ENCODE results near the gene PNMT. TPM values are rescaled to one million over a fixed set of nuclear protein-coding genes. Genes with fewer than 3 reads are reported as not detected.

Gene PNMT
- total and polyA plus RNA-seq, 2 of the 13 experiments (the other 11 are each of a cell fraction or from before 2014, with no cell fraction given), result 0.25 TPM; not detected in 1

DNA sequence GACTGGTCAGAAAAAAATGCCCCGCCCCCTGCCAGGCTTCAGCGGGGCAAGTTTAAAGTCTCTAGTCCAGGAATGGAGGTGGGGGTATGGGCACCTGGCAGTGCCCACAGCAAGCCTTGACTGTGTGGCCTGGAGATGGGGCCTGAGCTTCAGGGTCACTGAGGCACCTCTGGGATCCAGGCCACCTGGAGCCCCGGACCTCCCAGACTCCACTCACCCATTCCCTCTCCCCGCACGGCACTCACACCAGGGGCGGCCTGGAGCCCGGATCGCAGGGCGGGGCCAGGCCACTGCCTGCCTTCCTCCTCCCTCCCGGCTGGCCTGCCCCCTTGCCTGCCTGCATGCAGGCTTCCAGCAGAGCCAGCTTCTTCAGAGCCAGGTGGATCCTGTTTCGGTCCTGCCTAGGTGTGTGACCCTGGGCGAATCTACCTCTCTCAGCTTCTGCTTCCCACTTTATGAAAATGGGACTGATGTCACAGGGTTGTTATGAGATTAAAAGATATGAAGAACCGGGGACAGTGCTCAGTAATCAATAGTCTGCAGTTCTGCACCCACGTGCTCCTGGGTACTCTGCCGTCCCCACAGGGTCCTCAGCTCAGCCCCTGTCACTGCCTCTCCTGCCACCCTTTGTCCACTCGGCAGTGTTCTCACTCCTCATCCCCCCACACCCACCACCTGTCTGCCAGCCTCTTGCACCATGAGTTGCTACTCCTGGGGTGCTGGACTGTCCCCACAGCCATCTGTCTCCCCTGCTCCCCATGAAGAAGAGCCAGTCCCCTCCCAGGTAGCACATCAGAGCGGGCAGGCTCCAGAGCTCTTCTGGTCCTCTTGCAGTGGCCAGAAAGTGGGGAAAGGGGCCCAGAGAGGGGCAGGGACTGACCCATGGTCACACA is 4.3 kb upstream of the PNMT start (continued):
- TF ChIP-seq, protein P1, sequence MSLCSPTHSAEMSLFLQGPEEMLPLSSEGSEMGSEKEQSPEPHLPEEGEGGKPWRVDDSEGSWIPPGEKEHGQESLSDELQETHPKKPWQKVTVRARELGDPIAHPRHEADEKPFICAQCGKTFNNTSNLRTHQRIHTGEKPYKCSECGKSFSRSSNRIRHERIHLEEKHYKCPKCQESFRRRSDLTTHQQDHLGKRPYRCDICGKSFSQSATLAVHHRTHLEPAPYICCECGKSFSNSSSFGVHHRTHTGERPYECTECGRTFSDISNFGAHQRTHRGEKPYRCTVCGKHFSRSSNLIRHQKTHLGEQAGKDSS (CRISPR knock-in tag; IDR thresholded peaks at IDR 0.05; ENCODE audit: borderline replicate concordance, low read depth), result no peak; the same call in 1 of the 2 replicates
- TF ChIP-seq ZNF230 (CRISPR knock-in tag; IDR thresholded peaks at IDR 0.05) (no peak), ZNF629 (CRISPR knock-in tag; conservative IDR thresholded peaks at IDR 0.05) (peak; percentile 93), HNRNPUL1 (IDR thresholded peaks at IDR 0.05; ENCODE audit: low read depth, low read length) (no peak), ZMYM3 (CRISPR knock-in tag; IDR thresholded peaks at IDR 0.05) (peak; percentile 47), YEATS4 (CRISPR knock-in tag; IDR thresholded peaks at IDR 0.05; ENCODE audit: borderline replicate concordance) (no peak), ZMYM4 (CRISPR knock-in tag; IDR thresholded peaks at IDR 0.05) (no peak), ZNF790 (CRISPR knock-in tag; IDR thresholded peaks at IDR 0.05; ENCODE audit: borderline replicate concordance) (no peak), GATAD2A (CRISPR knock-in tag; IDR thresholded peaks at IDR 0.05) (no peak), ZNF788 (CRISPR knock-in tag; IDR thresholded peaks at IDR 0.05; ENCODE audit: borderline replicate concordance) (peak; percentile 36; the same call in 1 of the 2 replicates), MXD4 (CRISPR knock-in tag; IDR thresholded peaks at IDR 0.05) (peak; percentile 59; the same call in 1 of the 2 replicates), ZFP37 (CRISPR knock-in tag; IDR thresholded peaks at IDR 0.05; ENCODE audit: borderline replicate concordance) (no peak), ZNF547 (CRISPR knock-in tag; IDR thresholded peaks at IDR 0.05) (peak; percentile 68; the same call in 1 of the 2 replicates), HDAC1 (CRISPR knock-in tag; IDR thresholded peaks at IDR 0.05) (no peak), ERF (CRISPR knock-in tag; IDR thresholded peaks at IDR 0.05) (0 out of 2 replicates have a peak, but pooled peaks have one; percentile 21), SNRNP70 (IDR thresholded peaks at IDR 0.05; ENCODE audit: low read depth, low read length) (no peak), MXI1 (IDR thresholded peaks at IDR 0.05; ENCODE audit: borderline replicate concordance, low read depth, low read length) (peak; percentile 32; the same call in 1 of the 3 replicates), NFE2L1 (CRISPR knock-in tag; IDR thresholded peaks at IDR 0.05; ENCODE audit: borderline replicate concordance) (peak; percentile 27; the same call in 1 of the 2 replicates), ZNF720 (CRISPR knock-in tag; IDR thresholded peaks at IDR 0.05) (no peak), ZNF558 (CRISPR knock-in tag; IDR thresholded peaks at IDR 0.05; ENCODE audit: borderline replicate concordance) (no peak), TBX2 (CRISPR knock-in tag; IDR thresholded peaks at IDR 0.05; ENCODE audit: borderline replicate concordance) (0 out of 2 replicates have a peak, but pooled peaks have one; percentile 21), SRSF4 (IDR thresholded peaks at IDR 0.05; ENCODE audit: low read depth, low read length, poor library complexity, severe bottlenecking) (no peak)
- TF ChIP-seq, protein P2, sequence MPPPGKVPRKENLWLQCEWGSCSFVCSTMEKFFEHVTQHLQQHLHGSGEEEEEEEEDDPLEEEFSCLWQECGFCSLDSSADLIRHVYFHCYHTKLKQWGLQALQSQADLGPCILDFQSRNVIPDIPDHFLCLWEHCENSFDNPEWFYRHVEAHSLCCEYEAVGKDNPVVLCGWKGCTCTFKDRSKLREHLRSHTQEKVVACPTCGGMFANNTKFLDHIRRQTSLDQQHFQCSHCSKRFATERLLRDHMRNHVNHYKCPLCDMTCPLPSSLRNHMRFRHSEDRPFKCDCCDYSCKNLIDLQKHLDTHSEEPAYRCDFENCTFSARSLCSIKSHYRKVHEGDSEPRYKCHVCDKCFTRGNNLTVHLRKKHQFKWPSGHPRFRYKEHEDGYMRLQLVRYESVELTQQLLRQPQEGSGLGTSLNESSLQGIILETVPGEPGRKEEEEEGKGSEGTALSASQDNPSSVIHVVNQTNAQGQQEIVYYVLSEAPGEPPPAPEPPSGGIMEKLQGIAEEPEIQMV (CRISPR knock-in tag; IDR thresholded peaks at IDR 0.05; ENCODE audit: low read depth), result no peak
- TF ChIP-seq, protein P3, sequence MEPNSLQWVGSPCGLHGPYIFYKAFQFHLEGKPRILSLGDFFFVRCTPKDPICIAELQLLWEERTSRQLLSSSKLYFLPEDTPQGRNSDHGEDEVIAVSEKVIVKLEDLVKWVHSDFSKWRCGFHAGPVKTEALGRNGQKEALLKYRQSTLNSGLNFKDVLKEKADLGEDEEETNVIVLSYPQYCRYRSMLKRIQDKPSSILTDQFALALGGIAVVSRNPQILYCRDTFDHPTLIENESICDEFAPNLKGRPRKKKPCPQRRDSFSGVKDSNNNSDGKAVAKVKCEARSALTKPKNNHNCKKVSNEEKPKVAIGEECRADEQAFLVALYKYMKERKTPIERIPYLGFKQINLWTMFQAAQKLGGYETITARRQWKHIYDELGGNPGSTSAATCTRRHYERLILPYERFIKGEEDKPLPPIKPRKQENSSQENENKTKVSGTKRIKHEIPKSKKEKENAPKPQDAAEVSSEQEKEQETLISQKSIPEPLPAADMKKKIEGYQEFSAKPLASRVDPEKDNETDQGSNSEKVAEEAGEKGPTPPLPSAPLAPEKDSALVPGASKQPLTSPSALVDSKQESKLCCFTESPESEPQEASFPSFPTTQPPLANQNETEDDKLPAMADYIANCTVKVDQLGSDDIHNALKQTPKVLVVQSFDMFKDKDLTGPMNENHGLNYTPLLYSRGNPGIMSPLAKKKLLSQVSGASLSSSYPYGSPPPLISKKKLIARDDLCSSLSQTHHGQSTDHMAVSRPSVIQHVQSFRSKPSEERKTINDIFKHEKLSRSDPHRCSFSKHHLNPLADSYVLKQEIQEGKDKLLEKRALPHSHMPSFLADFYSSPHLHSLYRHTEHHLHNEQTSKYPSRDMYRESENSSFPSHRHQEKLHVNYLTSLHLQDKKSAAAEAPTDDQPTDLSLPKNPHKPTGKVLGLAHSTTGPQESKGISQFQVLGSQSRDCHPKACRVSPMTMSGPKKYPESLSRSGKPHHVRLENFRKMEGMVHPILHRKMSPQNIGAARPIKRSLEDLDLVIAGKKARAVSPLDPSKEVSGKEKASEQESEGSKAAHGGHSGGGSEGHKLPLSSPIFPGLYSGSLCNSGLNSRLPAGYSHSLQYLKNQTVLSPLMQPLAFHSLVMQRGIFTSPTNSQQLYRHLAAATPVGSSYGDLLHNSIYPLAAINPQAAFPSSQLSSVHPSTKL (CRISPR knock-in tag; IDR thresholded peaks at IDR 0.05), result no peak
